GM23338 (cell line): ENCODE measurements around the gene LUZP2. TPM values are rescaled to one million over a fixed set of nuclear protein-coding genes. Genes with fewer than 3 reads are reported as not detected.
"Not testable (repeated sequence)": the region's sequence is repeated elsewhere in the genome, so short reads cannot be mapped to it uniquely, and the experiment has no call there.

ENCODE experiments used
- ATAC-seq: fragments of 200-7000 bp; cut with Tn5 transposase; 3 replicates; pipeline ENCODE4 v1.9.1; 2020
- DNase-seq: peaks from one replicate; pipeline ENCODE4 v3.0.0-alpha.2; 2015; ENCODE audit warnings: low spot score
- H2AFZ ChIP-seq: fragments of 200-600 bp; sonication (generic); 2 replicates; pipeline ENCODE4 v1.8.0; 2016; ENCODE audit warnings: antibody characterized with exemption, mild to moderate bottlenecking, moderate library complexity
- H3F3A ChIP-seq: fragments of 200-600 bp; sonication (generic); replicated peaks from 2 replicates; pipeline ENCODE4 v1.8.0; 2017; ENCODE audit warnings: antibody characterized with exemption, mixed run types, low read depth
- H3K27ac ChIP-seq: fragments of 200-600 bp; sonication (generic); 2 replicates; pipeline ENCODE4 v1.6.1; 2016; ENCODE audit warnings: low read depth
- H3K27me3 ChIP-seq: fragments of 200-600 bp; sonication (generic); 2 replicates; pipeline ENCODE4 v1.8.0; 2016; ENCODE audit warnings: mild to moderate bottlenecking, mixed run types, moderate library complexity; ENCODE audit not compliant: insufficient read depth
- H3K36me3 ChIP-seq: fragments of 200-600 bp; sonication (generic); 2 replicates; pipeline ENCODE4 v1.8.0; 2016; ENCODE audit warnings: mild to moderate bottlenecking; ENCODE audit not compliant: insufficient read depth
- H3K4me1 ChIP-seq: fragments of 200-600 bp; sonication (generic); 2 replicates; pipeline ENCODE4 v1.8.0; 2016; ENCODE audit warnings: mild to moderate bottlenecking, moderate library complexity; ENCODE audit not compliant: insufficient read depth
- H3K4me2 ChIP-seq: fragments of 200-600 bp; sonication (generic); 2 replicates; pipeline ENCODE4 v1.7.1; 2017; ENCODE audit warnings: mixed run types
- H3K4me3 ChIP-seq: fragments of 200-600 bp; sonication (generic); 2 replicates; pipeline ENCODE4 v1.6.1; 2016; ENCODE audit warnings: mixed run types
- H3K79me2 ChIP-seq: fragments of 200-600 bp; sonication (generic); replicated peaks from 2 replicates; pipeline ENCODE4 v1.8.0; 2017; ENCODE audit warnings: mild to moderate bottlenecking; ENCODE audit not compliant: insufficient read depth
- H3K9me2 ChIP-seq: fragments of 200-600 bp; sonication (generic); 2 replicates; pipeline ENCODE4 v1.8.0; 2017; ENCODE audit not compliant: insufficient read depth
- H4K20me1 ChIP-seq: fragments of 200-600 bp; sonication (generic); replicated peaks from 2 replicates; pipeline ENCODE4 v1.8.0; 2017; ENCODE audit warnings: mild to moderate bottlenecking; ENCODE audit not compliant: insufficient read depth
- H3K27ac Mint-ChIP-seq: 2 replicates; pipeline ENCODE4 v1.8.0; 2020; ENCODE audit warnings: inconsistent platforms, mild to moderate bottlenecking, moderate library complexity, mixed read lengths
- H3K27me3 Mint-ChIP-seq: 3 replicates; pipeline ENCODE4 v1.8.0; 2022; ENCODE audit warnings: low read depth, mild to moderate bottlenecking, moderate library complexity, mixed read lengths, inconsistent platforms; ENCODE audit not compliant: insufficient read depth, poor library complexity
- H3K36me3 Mint-ChIP-seq: 3 replicates; pipeline ENCODE4 v1.8.0; 2021; ENCODE audit warnings: low read depth, mild to moderate bottlenecking, inconsistent platforms, moderate library complexity, mixed read lengths
- H3K4me1 Mint-ChIP-seq: 3 replicates; pipeline ENCODE4 v1.8.0; 2020; ENCODE audit warnings: mild to moderate bottlenecking, inconsistent platforms, mixed read lengths
- H3K4me3 Mint-ChIP-seq: 3 replicates; pipeline ENCODE4 v1.8.0; 2021; ENCODE audit warnings: moderate library complexity, mild to moderate bottlenecking, inconsistent platforms, mixed read lengths
- H3K9me3 Mint-ChIP-seq: 3 replicates; pipeline ENCODE4 v1.8.0; 2020; ENCODE audit warnings: moderate library complexity, mild to moderate bottlenecking, inconsistent platforms, mixed read lengths
- CREB1 ChIP-seq: fragments of 250-450 bp; sonication (Bioruptor Pico); IDR thresholded peaks from 2 replicates; pipeline ENCODE4 v1.5.0; 2020; ENCODE audit warnings: low read depth, mild to moderate bottlenecking, moderate library complexity
- ETS1 ChIP-seq: IDR thresholded peaks from 2 replicates; pipeline ENCODE4 v1.6.1; 2016; ENCODE audit warnings: antibody characterized with exemption
- EZH2 ChIP-seq: fragments of 200-600 bp; sonication (generic); IDR thresholded peaks from one replicate; pipeline ENCODE4 v1.8.0; 2017; ENCODE audit warnings: antibody characterized with exemption, mild to moderate bottlenecking, low read depth; ENCODE audit not compliant: unreplicated experiment
- EZH2phosphoT487 ChIP-seq: fragments of 200-600 bp; sonication (generic); IDR thresholded peaks from one replicate; pipeline ENCODE4 v1.8.1; 2018; ENCODE audit warnings: antibody characterized with exemption; ENCODE audit not compliant: unreplicated experiment
- JUNB ChIP-seq: IDR thresholded peaks from one replicate; pipeline ENCODE4 v1.6.1; 2016; ENCODE audit warnings: antibody characterized with exemption; ENCODE audit not compliant: unreplicated experiment
- NANOG ChIP-seq: IDR thresholded peaks from 2 replicates; pipeline ENCODE4 v1.6.1; 2016; ENCODE audit warnings: antibody characterized with exemption, borderline replicate concordance
- POLR2AphosphoS5 ChIP-seq: IDR thresholded peaks from 2 replicates; pipeline ENCODE4 v1.6.1; 2016; ENCODE audit warnings: antibody characterized with exemption, low read depth
- STAT1 ChIP-seq: IDR thresholded peaks from one replicate; pipeline ENCODE4 v1.6.1; 2016; ENCODE audit warnings: antibody characterized with exemption; ENCODE audit not compliant: unreplicated experiment
- ZNF331 ChIP-seq: fragments of 250-450 bp; sonication (Bioruptor Pico); IDR thresholded peaks from 2 replicates; pipeline ENCODE4 v1.5.0; 2020; ENCODE audit warnings: low read depth, mild to moderate bottlenecking, moderate library complexity
- polyA plus RNA-seq: library from polyadenylated mRNA; unstranded; fragments of >200 nt; fragmentation: Nextera tagmentation; extraction: Ambion mirVana; gene quantifications from 2 replicates; pipeline ENCODE4 v1.2.1, GENCODE V29; 2016
- total RNA-seq: library from RNA; depleted of rRNA; stranded (reverse); fragments of >200 nt; shearing (Covaris generic); gene quantifications from 2 replicates; pipeline ENCODE4 v1.2.3, GENCODE V29; 2014
- TF ChIP-seq, protein P1 (sequence below): IDR thresholded peaks from one replicate; pipeline ENCODE4 v1.6.1; 2018; ENCODE audit warnings: antibody characterized with exemption; ENCODE audit not compliant: unreplicated experiment

Gene LUZP2
- total and polyA plus RNA-seq, 2 experiments from 2014 or later: 2.0 to 9.2 TPM

DNA sequence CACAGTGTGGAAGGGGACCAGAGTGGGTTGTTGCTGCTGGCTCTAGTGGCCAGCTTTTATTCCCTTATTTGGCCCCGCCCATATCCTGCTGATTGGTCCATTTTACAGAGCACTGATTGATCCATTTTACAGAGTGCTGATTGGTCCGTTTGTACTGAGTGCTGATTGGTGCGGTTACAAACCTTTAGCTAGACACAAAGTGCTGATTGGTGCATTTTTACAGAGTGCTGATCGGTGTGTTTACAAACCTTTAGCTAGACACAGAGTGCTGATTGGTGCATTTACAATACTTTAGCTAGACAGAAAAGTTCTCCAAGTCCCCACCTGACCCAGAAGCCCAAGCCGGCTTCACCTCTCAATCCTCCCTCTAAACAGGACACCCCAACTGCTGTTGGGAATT is 503.1 kb downstream of the LUZP2 start:
- not testable (repeated sequence) for H3K36me3 ChIP-seq, H3K4me3 ChIP-seq, H4K20me1 ChIP-seq, H3K4me3 Mint-ChIP-seq, H2AFZ ChIP-seq, H3K27ac ChIP-seq, H3F3A ChIP-seq, H3K27me3 ChIP-seq, H3K4me1 Mint-ChIP-seq, ATAC-seq, H3K4me2 ChIP-seq, H3K27me3 Mint-ChIP-seq, H3K79me2 ChIP-seq, H3K27ac Mint-ChIP-seq, H3K9me2 ChIP-seq, H3K4me1 ChIP-seq, DNase-seq, H3K36me3 Mint-ChIP-seq
- peaks cover 14% of the 10 kb centered on the region for H3K9me3 Mint-ChIP-seq

GRCh38 chr11:25037431-25037830 is 540.6 kb downstream of the LUZP2 start:
- TF ChIP-seq NANOG (no peak), EZH2phosphoT487 (no peak), POLR2AphosphoS5 (no peak), STAT1 (no peak), CREB1 (CRISPR knock-in tag) (no peak), ZNF331 (CRISPR knock-in tag) (no peak), EZH2 (no peak), JUNB (no peak)
- TF ChIP-seq, protein P1, sequence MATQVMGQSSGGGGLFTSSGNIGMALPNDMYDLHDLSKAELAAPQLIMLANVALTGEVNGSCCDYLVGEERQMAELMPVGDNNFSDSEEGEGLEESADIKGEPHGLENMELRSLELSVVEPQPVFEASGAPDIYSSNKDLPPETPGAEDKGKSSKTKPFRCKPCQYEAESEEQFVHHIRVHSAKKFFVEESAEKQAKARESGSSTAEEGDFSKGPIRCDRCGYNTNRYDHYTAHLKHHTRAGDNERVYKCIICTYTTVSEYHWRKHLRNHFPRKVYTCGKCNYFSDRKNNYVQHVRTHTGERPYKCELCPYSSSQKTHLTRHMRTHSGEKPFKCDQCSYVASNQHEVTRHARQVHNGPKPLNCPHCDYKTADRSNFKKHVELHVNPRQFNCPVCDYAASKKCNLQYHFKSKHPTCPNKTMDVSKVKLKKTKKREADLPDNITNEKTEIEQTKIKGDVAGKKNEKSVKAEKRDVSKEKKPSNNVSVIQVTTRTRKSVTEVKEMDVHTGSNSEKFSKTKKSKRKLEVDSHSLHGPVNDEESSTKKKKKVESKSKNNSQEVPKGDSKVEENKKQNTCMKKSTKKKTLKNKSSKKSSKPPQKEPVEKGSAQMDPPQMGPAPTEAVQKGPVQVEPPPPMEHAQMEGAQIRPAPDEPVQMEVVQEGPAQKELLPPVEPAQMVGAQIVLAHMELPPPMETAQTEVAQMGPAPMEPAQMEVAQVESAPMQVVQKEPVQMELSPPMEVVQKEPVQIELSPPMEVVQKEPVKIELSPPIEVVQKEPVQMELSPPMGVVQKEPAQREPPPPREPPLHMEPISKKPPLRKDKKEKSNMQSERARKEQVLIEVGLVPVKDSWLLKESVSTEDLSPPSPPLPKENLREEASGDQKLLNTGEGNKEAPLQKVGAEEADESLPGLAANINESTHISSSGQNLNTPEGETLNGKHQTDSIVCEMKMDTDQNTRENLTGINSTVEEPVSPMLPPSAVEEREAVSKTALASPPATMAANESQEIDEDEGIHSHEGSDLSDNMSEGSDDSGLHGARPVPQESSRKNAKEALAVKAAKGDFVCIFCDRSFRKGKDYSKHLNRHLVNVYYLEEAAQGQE: no peak
- no peak overlapping the region for H3K27ac ChIP-seq
- H3K4me2 ChIP-seq: no peak overlapping the region
- Mint-ChIP-seq H3K27me3 (no peaks in the 10 kb centered on the region), H3K4me3 (no peak overlapping the region), H3K9me3 (no peaks in the 10 kb centered on the region), H3K4me1 (no peaks in the 10 kb centered on the region), H3K36me3 (no peaks in the 10 kb centered on the region), H3K27ac (no peak overlapping the region)
- H3K27me3 ChIP-seq: no peaks in the 10 kb centered on the region
- no peak overlapping the region for H2AFZ ChIP-seq
- H3K36me3 ChIP-seq: no peaks in the 10 kb centered on the region
- H3K9me2 ChIP-seq: no peaks in the 10 kb centered on the region
- H3K4me1 ChIP-seq: no peaks in the 10 kb centered on the region
- no peak overlapping the region for H3K4me3 ChIP-seq
- no peaks in the 10 kb centered on the region for H4K20me1 ChIP-seq
- DNase-seq: no peak
- H3K79me2 ChIP-seq: no peaks in the 10 kb centered on the region
- no peaks in the 10 kb centered on the region for H3F3A ChIP-seq
- ATAC-seq: no peak

- Histone ChIP-seq H2AFZ (no peak overlapping the region), H4K20me1 (no peaks in the 10 kb centered on the region)
- TF ChIP-seq ETS1 (no peak), CREB1 (CRISPR knock-in tag) (no peak), ZNF331 (CRISPR knock-in tag) (no peak)
These were observed 541.3 kb downstream of the LUZP2 start for GRCh38 chr11:25038131-25038530.

More at GRCh38 chr11:25038131-25038530, 541.3 kb downstream of the LUZP2 start:
- no peaks in the 10 kb centered on the region for H3F3A ChIP-seq
- DNase-seq: no peak
- no peaks in the 10 kb centered on the region for H3K79me2 ChIP-seq
- H3K4me3 ChIP-seq: no peak overlapping the region
- H3K9me2 ChIP-seq: no peaks in the 10 kb centered on the region
- H3K4me2 ChIP-seq: no peak overlapping the region
- no peaks in the 10 kb centered on the region for H3K36me3 ChIP-seq
- H3K27me3 Mint-ChIP-seq: no peaks in the 10 kb centered on the region
- H3K4me3 Mint-ChIP-seq: no peak overlapping the region
- no peaks in the 10 kb centered on the region for H3K27me3 ChIP-seq
- no peak overlapping the region for H3K27ac Mint-ChIP-seq
- no peaks in the 10 kb centered on the region for H3K9me3 Mint-ChIP-seq
- H3K27ac ChIP-seq: no peak overlapping the region
- no peaks in the 10 kb centered on the region for H3K4me1 Mint-ChIP-seq
- ATAC-seq: no peak
- H3K36me3 Mint-ChIP-seq: no peaks in the 10 kb centered on the region
- H3K4me1 ChIP-seq: no peaks in the 10 kb centered on the region
